NB4 (cell line): ENCODE measurements around the gene CABCOCO1.

ENCODE experiments used
- CTCF ChIP-seq: IDR thresholded peaks from one replicate; pipeline ENCODE4 v1.5.1; 2012; ENCODE audit warnings: low read depth, low read length
- MAX ChIP-seq: IDR thresholded peaks from 2 replicates; pipeline ENCODE4 v1.6.1; 2011; ENCODE audit warnings: low read depth, low read length
- POLR2A ChIP-seq: IDR thresholded peaks from 2 replicates; pipeline ENCODE4 v1.6.1; 2011; ENCODE audit warnings: mild to moderate bottlenecking; ENCODE audit not compliant: insufficient read length; ENCODE audit errors: extremely low read depth

GRCh38 chr10:61785473-61786105 is 122.9 kb downstream of the CABCOCO1 start:
- TF ChIP-seq MAX (no peak), CTCF (no peak), POLR2A (no peak)
